HepG2 (cell line): ENCODE measurements around the gene PDK2. TPM values are rescaled to one million over a fixed set of nuclear protein-coding genes. Genes with fewer than 3 reads are reported as not detected.

Source experiments
- CCDC6 ChIP-seq: sonication (generic); formaldehyde crosslinking; IDR thresholded peaks from 2 replicates; pipeline ENCODE4 v1.8.1; 2022; ENCODE audit warnings: mild to moderate bottlenecking, missing genetic modification reagents, moderate library complexity
- EHMT2 ChIP-seq: fragments of 200-600 bp; sonication (generic); IDR thresholded peaks from 2 replicates; pipeline ENCODE4 v1.7.0; 2017; ENCODE audit warnings: antibody characterized with exemption, low read depth, low read length, borderline replicate concordance
- GATAD2A ChIP-seq: IDR thresholded peaks from 2 replicates; pipeline ENCODE4 v1.6.1; 2016
- HNF4A ChIP-seq: sonication (generic); formaldehyde crosslinking; IDR thresholded peaks from 2 replicates; pipeline ENCODE4 v1.4.0; 2020; ENCODE audit warnings: missing genetic modification reagents
- ISL2 ChIP-seq: sonication (generic); formaldehyde crosslinking; IDR thresholded peaks from 2 replicates; pipeline ENCODE4 v1.5.0; 2020; ENCODE audit warnings: missing genetic modification reagents
- KDM6A ChIP-seq: IDR thresholded peaks from 2 replicates; pipeline ENCODE4 v1.6.1; 2016; ENCODE audit warnings: low read depth
- KMT2A ChIP-seq: sonication (generic); formaldehyde crosslinking; IDR thresholded peaks from 2 replicates; pipeline ENCODE4 v1.4.0; 2020; ENCODE audit warnings: missing genetic modification reagents
- LCORL ChIP-seq, 2 experiments: fragments of 450-650 bp in 1 of 2; sonication (generic) in 1 of 2; formaldehyde crosslinking in 1 of 2; IDR thresholded peaks; 2 replicates each; pipeline versions ENCODE4 v1.5.0 to v1.6.1; 2017 to 2020; ENCODE audit warnings: antibody characterized with exemption in 1 of 2, missing genetic modification reagents in 1 of 2
- PHB2 ChIP-seq: fragments of 450-650 bp; IDR thresholded peaks from 2 replicates; pipeline ENCODE4 v1.6.1; 2018; ENCODE audit not compliant: partially characterized antibody
- RBM22 ChIP-seq: fragments of 200-400 bp; formaldehyde crosslinking; optimal IDR thresholded peaks from 2 replicates; pipeline ENCODE3; 2017; ENCODE audit warnings: mild to moderate bottlenecking, low read length, moderate library complexity
- SRSF4 ChIP-seq: fragments of 200-400 bp; formaldehyde crosslinking; IDR thresholded peaks from one replicate; pipeline ENCODE4 v1.6.1; 2018; ENCODE audit warnings: mild to moderate bottlenecking, low read depth, low read length, moderate library complexity; ENCODE audit not compliant: poor library complexity, severe bottlenecking
- THAP11 ChIP-seq: IDR thresholded peaks from 2 replicates; pipeline ENCODE4 v1.6.1; 2016; ENCODE audit warnings: missing biosample characterization, missing genetic modification reagents
- ZBTB8A ChIP-seq: sonication (generic); formaldehyde crosslinking; IDR thresholded peaks from 2 replicates; pipeline ENCODE4 v1.4.0; 2020; ENCODE audit warnings: mild to moderate bottlenecking, low read depth, missing genetic modification reagents, borderline replicate concordance
- ZEB1 ChIP-seq: IDR thresholded peaks from 2 replicates; pipeline ENCODE4 v1.6.1; 2012; ENCODE audit warnings: mild to moderate bottlenecking, low read depth, inconsistent platforms; ENCODE audit not compliant: insufficient replicate concordance
- ZNF230 ChIP-seq: sonication (generic); formaldehyde crosslinking; IDR thresholded peaks from 2 replicates; pipeline ENCODE4 v1.4.0; 2020; ENCODE audit warnings: mild to moderate bottlenecking, missing genetic modification reagents
- ZNF263 ChIP-seq: sonication (generic); formaldehyde crosslinking; IDR thresholded peaks from 2 replicates; pipeline ENCODE4 v1.4.0; 2020; ENCODE audit warnings: missing genetic modification reagents
- ZNF446 ChIP-seq: sonication (generic); formaldehyde crosslinking; IDR thresholded peaks from 2 replicates; pipeline ENCODE4 v1.5.0; 2020; ENCODE audit warnings: mild to moderate bottlenecking, missing genetic modification reagents
- ZNF563 ChIP-seq: sonication (generic); formaldehyde crosslinking; IDR thresholded peaks from 2 replicates; pipeline ENCODE4 v1.8.0; 2022; ENCODE audit warnings: mild to moderate bottlenecking, moderate library complexity, missing genetic modification reagents
- ZNF788 ChIP-seq: sonication (generic); formaldehyde crosslinking; IDR thresholded peaks from 2 replicates; pipeline ENCODE4 v1.5.0; 2020; ENCODE audit warnings: mild to moderate bottlenecking, missing genetic modification reagents, borderline replicate concordance
- polyA plus RNA-seq, 8 experiments: library from polyadenylated mRNA; depleted of rRNA in 3 of 8; stranded (reverse) in 7 of 8; unstranded in 1 of 8; fragments of >200 nt; fragmentation: Illumina TruSeq in 4 of 8; extraction: Trizol in 4 of 8; gene quantifications; 2 replicates each; pipeline versions ENCODE4 v1.2.1 to v1.2.3, GENCODE V29; 2011 to 2016; ENCODE audit warnings: low read depth in 4 of 8, missing spikeins in 1 of 8, mixed read lengths in 1 of 8; ENCODE audit not compliant: insufficient read depth in 1 of 8
- total RNA-seq, 5 experiments: library from RNA; depleted of rRNA; stranded (reverse); fragments of >200 nt; fragmentation: Illumina TruSeq; extraction: Trizol; gene quantifications; 2 replicates each; pipeline ENCODE4 v1.2.3, GENCODE V29; 2016; ENCODE audit warnings: low read depth in 1 of 5
- TF ChIP-seq, protein P1 (sequence below): sonication (generic); formaldehyde crosslinking; IDR thresholded peaks from 2 replicates; pipeline ENCODE4 v1.4.0; 2020; ENCODE audit warnings: missing genetic modification reagents
- TF ChIP-seq, protein P2 (sequence below): IDR thresholded peaks from 2 replicates; pipeline ENCODE4 v1.6.1; 2016; ENCODE audit warnings: missing compliant biosample characterization, missing genetic modification reagents, borderline replicate concordance
- TF ChIP-seq, protein P3 (sequence below): sonication (generic); formaldehyde crosslinking; IDR thresholded peaks from 2 replicates; pipeline ENCODE4 v1.4.0; 2020; ENCODE audit warnings: low read depth, mild to moderate bottlenecking, missing genetic modification reagents
- TF ChIP-seq, protein P4 (sequence below): sonication (generic); formaldehyde crosslinking; IDR thresholded peaks from 2 replicates; pipeline ENCODE4 v1.8.1; 2023; ENCODE audit warnings: mild to moderate bottlenecking, missing genetic modification reagents, borderline replicate concordance
- TF ChIP-seq, protein P5 (sequence below): sonication (generic); formaldehyde crosslinking; IDR thresholded peaks from 2 replicates; pipeline ENCODE4 v1.8.0; 2022; ENCODE audit warnings: mild to moderate bottlenecking, missing genetic modification reagents
- TF ChIP-seq, protein P6 (sequence below): sonication (generic); formaldehyde crosslinking; IDR thresholded peaks from 2 replicates; pipeline ENCODE4 v1.8.0; 2022; ENCODE audit warnings: mild to moderate bottlenecking, missing genetic modification reagents, moderate library complexity

Gene PDK2
- total and polyA plus RNA-seq, 2 of the 13 experiments (the other 11 are each of a cell fraction or from before 2014, with no cell fraction given), result 18.5 to 59.7 TPM

DNA sequence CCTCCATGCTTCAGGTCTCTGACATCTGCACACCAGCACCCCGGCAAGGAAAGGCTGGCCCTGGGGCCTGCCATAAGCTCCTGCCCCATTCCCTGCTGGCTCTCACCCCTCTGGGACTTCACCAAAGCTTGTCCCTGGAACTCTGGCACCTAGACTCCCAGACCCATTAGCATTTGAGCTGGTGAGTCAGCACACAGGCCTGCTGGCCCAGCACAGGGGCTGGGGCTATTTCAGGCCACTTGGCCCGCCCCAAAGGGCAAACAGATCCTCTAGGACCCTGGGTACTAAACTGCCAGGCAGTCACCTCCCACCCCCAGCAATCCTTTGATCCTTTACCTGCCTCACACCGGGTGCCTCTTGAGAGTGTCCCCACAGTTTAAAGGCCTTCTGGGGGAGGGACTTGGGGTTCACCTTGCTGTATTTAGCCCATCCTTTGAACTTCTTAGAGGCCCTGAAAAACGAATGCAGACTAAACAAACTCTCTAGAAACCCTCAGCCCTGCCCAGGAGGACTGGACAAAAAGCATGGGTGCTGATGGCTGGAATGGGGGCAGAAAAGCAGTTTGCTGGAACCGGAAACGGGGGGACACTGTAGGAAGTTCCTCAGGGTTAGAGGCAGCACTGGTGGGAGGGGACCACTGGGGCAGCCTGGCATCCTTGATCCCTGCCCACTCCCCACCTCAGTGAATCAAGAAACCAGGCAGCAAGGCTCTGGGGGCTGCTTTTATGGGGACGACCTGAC, 38.0 kb downstream of the PDK2 start (continued):
- TF ChIP-seq, protein P1, sequence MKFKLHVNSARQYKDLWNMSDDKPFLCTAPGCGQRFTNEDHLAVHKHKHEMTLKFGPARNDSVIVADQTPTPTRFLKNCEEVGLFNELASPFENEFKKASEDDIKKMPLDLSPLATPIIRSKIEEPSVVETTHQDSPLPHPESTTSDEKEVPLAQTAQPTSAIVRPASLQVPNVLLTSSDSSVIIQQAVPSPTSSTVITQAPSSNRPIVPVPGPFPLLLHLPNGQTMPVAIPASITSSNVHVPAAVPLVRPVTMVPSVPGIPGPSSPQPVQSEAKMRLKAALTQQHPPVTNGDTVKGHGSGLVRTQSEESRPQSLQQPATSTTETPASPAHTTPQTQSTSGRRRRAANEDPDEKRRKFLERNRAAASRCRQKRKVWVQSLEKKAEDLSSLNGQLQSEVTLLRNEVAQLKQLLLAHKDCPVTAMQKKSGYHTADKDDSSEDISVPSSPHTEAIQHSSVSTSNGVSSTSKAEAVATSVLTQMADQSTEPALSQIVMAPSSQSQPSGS (CRISPR knock-in tag), result no peak
- TF ChIP-seq KDM6A, result peak; percentile 42; the same call in 1 of the 2 replicates
- TF ChIP-seq ISL2 (CRISPR knock-in tag), result peak; percentile 72
- TF ChIP-seq ZNF563 (CRISPR knock-in tag), result no peak
- TF ChIP-seq ZNF788 (CRISPR knock-in tag), result no peak
- no peak for TF ChIP-seq ZBTB8A (CRISPR knock-in tag)
- TF ChIP-seq ZNF230, result no peak
- no peak for TF ChIP-seq THAP11 (CRISPR knock-in tag)
- TF ChIP-seq LCORL (IDR thresholded peaks at IDR 0.05), result no peak; the same call in 1 of the 2 replicates
- TF ChIP-seq LCORL (CRISPR knock-in tag; IDR thresholded peaks at IDR 0.05), result peak; percentile 92
- TF ChIP-seq, protein P2, sequence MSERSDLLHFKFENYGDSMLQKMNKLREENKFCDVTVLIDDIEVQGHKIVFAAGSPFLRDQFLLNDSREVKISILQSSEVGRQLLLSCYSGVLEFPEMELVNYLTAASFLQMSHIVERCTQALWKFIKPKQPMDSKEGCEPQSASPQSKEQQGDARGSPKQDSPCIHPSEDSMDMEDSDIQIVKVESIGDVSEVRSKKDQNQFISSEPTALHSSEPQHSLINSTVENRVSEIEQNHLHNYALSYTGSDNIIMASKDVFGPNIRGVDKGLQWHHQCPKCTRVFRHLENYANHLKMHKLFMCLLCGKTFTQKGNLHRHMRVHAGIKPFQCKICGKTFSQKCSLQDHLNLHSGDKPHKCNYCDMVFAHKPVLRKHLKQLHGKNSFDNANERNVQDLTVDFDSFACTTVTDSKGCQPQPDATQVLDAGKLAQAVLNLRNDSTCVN (CRISPR knock-in tag), result no peak
- TF ChIP-seq, protein P3, sequence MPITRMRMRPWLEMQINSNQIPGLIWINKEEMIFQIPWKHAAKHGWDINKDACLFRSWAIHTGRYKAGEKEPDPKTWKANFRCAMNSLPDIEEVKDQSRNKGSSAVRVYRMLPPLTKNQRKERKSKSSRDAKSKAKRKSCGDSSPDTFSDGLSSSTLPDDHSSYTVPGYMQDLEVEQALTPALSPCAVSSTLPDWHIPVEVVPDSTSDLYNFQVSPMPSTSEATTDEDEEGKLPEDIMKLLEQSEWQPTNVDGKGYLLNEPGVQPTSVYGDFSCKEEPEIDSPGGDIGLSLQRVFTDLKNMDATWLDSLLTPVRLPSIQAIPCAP (CRISPR knock-in tag), result no peak
- TF ChIP-seq GATAD2A (CRISPR knock-in tag), result peak; percentile 52
- TF ChIP-seq RBM22, result peak; percentile 26
- TF ChIP-seq, protein P4, sequence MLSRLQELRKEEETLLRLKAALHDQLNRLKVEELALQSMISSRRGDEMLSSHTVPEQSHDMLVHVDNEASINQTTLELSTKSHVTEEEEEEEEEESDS (CRISPR knock-in tag), result no peak
- no peak for TF ChIP-seq ZNF446
- TF ChIP-seq, protein P5, sequence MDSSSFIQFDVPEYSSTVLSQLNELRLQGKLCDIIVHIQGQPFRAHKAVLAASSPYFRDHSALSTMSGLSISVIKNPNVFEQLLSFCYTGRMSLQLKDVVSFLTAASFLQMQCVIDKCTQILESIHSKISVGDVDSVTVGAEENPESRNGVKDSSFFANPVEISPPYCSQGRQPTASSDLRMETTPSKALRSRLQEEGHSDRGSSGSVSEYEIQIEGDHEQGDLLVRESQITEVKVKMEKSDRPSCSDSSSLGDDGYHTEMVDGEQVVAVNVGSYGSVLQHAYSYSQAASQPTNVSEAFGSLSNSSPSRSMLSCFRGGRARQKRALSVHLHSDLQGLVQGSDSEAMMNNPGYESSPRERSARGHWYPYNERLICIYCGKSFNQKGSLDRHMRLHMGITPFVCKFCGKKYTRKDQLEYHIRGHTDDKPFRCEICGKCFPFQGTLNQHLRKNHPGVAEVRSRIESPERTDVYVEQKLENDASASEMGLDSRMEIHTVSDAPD (CRISPR knock-in tag), result no peak
- TF ChIP-seq HNF4A, result peak; percentile 69
- peak; percentile 31 for TF ChIP-seq ZEB1
- 0 out of 2 replicates have a peak, but pooled peaks have one; percentile 35 for TF ChIP-seq ZNF263 (CRISPR knock-in tag)
- no peak for TF ChIP-seq EHMT2
- no peak for TF ChIP-seq PHB2
- TF ChIP-seq SRSF4, result no peak
- no peak for TF ChIP-seq KMT2A (CRISPR knock-in tag)
- TF ChIP-seq, protein P6, sequence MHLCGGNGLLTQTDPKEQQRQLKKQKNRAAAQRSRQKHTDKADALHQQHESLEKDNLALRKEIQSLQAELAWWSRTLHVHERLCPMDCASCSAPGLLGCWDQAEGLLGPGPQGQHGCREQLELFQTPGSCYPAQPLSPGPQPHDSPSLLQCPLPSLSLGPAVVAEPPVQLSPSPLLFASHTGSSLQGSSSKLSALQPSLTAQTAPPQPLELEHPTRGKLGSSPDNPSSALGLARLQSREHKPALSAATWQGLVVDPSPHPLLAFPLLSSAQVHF, result no peak
- no peak for TF ChIP-seq CCDC6 (CRISPR knock-in tag)
